Suppressor macrophage treated with lipopolysaccharide for 4 hours (primary cell): ENCODE measurements around the gene ADARB1.

Source experiments
- DNase-seq: peaks from one replicate; pipeline ENCODE4 v3.0.0-alpha.2; 2020

Gene ADARB1

GRCh38 chr21:45156459-45156858, 82.1 kb downstream of the ADARB1 start:
- no peak for DNase-seq

DNA sequence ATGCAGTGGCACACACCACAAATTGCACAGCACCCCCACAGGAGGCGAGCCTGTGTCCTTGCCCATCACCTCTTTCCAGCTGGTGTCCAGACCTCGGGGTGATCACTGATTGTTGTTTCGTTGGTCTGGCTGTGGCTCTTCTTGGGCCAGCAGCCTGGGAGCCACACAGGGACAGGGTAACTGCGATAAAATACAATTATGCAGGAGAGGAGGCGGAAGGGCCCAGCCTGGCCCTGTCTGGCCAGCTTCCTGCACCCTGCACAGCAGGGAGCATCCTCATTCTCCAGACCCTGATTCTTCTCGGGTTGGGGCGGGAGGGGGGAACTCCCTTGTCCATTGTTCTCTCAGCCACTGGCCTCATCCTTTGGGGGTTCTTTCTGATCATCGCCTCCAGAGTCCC, 83.6 kb downstream of the ADARB1 start:
- no peak for DNase-seq

- DNase-seq, result peak; percentile 43
These were observed 84.4 kb downstream of the ADARB1 start for GRCh38 chr21:45158491-45159423.

DNA sequence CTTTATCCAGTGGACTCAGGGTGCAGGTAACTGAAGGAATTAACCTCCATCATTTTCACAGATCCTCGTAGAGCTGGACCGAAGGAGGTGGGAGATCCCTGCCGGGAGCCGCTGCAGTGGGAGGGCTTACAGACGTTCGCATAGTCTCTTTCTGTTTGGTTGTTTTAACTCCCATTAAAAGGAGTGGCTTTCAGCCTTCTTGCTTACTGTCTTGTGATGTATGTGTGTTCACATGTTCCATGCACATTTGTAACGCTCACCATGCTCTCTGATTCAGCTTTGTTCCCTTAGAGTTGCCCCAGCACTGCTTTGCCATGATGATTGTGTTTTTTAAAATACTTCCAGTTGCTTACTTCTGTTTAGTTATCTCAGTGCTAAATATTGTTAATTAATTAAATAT, 85.8 kb downstream of the ADARB1 start:
- DNase-seq, result no peak

DNA sequence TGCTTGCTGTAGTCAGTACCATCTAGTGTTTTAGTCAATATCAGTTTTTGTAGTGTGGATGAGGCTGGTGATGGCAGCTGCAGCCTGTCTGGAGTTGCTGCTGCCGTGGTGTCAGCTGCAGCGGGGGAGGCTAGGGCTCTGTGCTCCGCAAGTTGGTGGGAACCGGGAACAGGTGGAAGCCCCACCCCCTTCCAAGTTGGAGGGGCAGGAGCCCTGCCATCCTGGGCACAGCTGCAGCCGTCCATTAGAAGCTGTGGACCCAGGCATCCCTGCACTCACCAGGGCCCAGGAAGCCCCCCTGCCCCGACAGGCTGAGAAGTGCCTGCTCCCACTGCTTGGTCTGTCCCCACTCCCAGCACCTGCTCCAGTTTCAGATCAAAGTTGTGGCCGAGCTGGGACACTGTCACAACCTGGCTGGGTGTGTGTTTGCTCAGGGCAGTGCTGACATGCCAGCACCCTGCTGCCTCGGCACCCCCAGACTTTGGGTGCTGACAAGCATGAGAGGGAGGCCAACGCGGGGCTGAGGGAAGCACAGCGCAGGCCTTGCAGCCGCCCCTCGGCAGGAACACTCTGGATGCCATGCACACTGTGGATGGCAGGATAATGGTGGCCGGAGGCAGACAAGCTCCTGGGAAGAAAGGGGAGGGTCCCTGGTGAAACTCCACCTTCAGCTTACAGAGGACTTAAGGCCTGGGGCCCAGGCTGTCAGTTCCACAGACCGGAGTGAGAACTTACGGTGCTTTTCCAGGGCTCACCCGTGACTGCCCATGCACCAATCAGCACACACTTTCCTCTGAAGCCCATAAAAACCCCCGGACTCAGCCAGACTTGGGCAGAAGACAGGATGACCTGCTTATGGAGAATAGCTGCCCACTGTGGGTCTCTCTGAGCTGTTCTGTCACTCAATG, 86.9 kb downstream of the ADARB1 start:
- DNase-seq, result no peak

DNA sequence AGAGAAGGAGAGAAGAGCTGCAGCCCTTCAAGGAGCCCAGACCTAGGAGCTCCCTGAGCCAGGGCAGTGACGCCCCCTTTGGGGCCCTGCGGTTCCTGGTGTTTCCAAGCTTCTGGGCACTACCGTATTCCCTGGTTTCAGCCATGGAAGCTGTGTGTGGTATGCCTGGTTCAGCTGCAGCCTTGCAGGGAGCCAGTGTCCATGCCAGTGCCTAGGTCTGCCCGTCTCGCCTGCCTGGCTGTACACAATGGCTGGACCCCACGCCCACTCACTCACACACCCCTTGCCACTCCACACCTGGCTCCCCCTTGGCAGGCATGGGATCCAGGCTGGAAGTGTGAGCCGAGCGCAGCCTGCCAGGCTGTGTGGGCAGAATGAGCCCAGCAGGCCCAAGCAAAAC, 87.7 kb downstream of the ADARB1 start:
- DNase-seq, result no peak

- DNase-seq, result no peak
These were observed 88.4 kb downstream of the ADARB1 start for GRCh38 chr21:45162809-45163208.

DNA sequence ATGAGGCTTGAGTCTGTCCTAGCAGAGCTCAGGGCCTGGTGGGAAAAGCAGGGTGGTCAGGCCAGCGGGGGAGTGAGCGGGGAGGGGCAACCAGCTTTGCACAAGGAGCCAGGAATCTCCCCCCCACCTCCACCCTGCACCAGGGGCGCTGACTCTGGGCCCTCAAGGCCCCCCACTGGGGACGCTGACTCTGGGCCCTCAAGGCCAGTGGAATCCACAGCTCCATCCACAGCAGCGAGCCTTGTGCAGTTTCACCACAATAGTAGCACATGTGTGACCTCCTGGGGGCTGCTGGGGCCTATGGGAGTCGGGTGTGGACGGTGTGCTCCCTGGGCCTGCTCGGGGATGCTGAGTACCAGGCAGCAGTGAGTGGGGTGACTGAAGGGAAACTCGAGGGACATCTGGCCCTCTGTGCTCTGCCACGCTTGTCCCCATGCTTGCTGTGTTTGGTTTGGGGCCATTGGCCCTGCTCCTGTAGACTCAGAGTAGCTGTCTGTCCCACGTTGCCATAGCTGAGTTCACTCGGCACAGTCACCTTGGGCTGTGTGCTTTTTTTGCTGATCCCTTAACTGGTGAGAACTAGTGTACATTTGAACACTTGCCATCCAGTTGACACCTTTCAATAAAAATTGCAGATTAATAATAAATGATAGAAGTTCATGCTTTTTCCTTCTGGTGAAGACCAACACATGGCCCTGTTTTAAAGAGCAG, 89.2 kb downstream of the ADARB1 start:
- DNase-seq, result no peak

DNA sequence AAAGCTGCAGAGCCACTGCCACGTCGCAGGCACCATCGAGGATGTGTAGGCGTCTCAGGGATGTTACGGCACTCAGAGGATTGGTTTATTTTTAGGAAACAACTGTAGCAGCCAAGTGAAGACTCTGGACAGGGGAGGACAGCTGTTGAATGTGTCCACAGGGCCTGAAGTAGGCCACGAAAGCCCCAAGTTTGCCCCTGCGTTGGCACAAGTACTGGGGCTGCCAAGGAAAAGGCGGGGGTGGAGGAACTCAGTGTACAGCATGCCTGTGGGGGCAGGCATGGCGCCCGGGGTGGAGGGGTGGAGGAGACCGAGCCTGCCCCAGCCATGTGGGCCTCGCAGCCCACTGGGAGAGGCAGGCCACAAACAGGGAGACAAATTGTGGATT, 89.7 kb downstream of the ADARB1 start:
- no peak for DNase-seq

DNA sequence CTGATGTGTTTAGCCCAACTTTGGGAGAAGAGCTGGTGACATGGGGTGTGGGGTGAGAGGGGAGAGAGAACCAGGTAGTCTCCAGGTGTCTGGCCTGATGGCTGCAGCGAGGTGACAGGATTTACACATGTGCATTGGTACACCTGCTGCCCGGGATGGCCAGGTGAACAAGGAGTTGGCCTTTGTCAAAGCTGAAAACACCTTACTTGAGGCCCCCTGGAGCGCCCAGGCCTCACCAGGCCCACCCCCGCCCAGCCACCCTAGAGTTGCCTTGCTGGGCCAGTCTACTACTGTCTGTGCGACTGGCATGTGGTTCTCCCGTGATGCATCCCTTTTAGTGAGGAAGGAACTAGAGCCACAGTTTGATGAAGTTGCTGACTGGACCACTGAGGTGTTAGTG, 90.5 kb downstream of the ADARB1 start:
- no peak for DNase-seq

DNA sequence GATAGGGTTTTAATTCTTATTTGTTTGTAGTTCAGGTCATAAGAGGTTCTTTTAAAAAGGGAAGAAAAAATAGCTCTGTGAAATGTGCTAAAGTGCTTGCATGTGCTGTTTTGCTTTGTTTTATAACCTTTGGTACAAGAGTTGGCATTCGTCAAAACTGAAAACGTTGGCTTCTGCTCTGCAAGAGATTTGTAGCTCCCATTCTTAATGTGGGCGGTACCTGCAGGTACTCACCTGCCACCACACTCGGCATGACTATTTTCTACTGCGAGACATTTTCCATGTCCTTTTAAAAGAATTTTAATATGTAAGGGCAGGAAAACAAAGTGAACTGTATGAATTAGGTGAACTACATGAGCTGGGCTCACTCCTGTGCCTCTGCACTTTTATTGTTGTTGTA, 92.6 kb downstream of the ADARB1 start:
- no peak for DNase-seq

GRCh38 chr21:45167796-45168222, 93.4 kb downstream of the ADARB1 start:
- DNase-seq, result no peak

- no peak for DNase-seq
These were observed 94.1 kb downstream of the ADARB1 start for GRCh38 chr21:45168522-45168921.

- DNase-seq, result peak; percentile 12
These were observed 94.6 kb downstream of the ADARB1 start for GRCh38 chr21:45169001-45169400.

DNA sequence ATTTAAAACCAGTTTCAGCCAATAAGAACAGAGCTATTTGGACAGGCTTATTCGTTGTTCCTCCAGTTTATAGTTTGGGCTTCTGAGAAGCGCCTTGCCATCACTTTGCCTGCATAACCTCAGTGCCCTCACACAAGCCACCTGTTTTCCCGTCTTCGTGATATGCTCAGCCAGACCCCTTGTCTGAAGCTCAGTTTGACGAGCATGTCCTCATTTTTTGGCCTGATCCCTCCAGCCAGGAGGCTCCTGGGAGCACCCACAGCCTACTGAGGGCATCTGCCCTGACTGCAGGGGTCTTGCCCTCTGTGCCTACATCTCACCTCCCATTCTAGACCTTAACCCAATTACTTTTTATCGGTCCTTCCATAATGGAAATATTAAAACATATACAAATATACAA, 95.3 kb downstream of the ADARB1 start:
- no peak for DNase-seq

- no peak for DNase-seq
These were observed 96.6 kb downstream of the ADARB1 start for GRCh38 chr21:45170987-45171386.

- no peak for DNase-seq
These were observed 98.0 kb downstream of the ADARB1 start for GRCh38 chr21:45172420-45172819.

DNA sequence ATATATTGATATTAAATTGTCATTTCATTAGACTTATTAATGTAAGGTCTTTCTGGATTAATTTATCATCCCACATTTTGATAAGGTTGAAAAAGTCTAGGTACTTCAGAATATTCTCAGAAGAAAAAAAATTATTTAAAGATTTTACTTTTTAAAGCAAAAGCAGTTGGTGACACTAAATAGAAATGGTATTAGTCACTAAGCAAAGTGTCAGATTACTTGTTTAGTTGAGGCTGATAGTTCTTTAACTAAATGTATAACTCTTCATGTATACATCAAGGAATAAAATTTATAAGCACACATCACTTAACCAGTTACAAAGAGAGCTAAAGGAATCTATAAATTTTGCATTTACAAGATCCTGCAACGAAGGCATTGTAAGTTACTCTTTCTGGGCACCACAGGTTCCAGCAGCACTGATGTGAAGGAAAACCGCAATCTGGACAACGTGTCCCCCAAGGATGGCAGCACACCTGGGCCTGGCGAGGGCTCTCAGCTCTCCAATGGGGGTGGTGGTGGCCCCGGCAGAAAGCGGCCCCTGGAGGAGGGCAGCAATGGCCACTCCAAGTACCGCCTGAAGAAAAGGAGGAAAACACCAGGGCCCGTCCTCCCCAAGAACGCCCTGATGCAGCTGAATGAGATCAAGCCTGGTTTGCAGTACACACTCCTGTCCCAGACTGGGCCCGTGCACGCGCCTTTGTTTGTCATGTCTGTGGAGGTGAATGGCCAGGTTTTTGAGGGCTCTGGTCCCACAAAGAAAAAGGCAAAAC, 101.1 kb downstream of the ADARB1 start:
- DNase-seq, result no peak

- no peak for DNase-seq
These were observed 101.8 kb downstream of the ADARB1 start for GRCh38 chr21:45176141-45176540.

- no peak for DNase-seq
These were observed 102.7 kb downstream of the ADARB1 start for GRCh38 chr21:45177039-45177438.

GRCh38 chr21:45178070-45178608, 103.8 kb downstream of the ADARB1 start:
- DNase-seq, result no peak

- no peak for DNase-seq
These were observed 104.6 kb downstream of the ADARB1 start for GRCh38 chr21:45178971-45179370.
